Measurements from ENCODE around the gene TSEN2.

DNA sequence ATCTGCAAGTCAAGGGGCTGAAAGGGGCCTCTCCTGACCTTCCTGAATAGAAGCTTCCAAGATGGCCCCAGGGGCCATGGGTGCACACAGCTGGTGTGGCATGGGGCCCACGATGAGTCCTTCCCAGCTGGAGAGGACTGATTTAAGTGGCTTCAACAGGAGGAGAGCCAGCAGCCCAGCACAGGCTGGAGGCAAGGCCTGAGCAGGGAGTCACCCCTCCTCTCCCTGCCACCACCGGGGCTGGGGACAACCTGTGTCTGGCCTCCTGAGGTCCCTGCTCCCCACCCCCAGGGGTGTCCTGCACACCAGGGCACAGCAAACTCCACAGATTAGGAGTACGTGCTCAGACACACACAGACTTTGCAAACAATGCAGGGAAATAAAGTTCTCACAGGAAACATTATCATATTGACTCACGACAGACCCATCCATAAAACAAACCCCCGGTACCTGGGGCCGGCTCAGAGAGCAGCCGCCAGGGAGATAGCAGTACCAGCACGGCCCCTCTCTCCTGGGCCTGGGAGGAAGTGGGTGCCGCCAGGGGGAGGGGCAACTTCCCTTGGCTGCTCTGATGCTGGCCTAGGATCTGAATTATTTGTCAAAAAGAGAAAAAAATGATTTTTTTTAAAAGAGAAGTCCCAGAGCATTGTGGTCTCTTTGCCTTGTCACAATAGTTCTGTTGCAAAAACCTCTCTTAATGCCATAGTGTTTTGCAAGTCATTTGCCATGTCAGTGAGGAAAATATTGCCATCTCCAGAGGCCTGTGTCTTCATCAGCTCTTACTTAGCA is 21.9 kb upstream of the TSEN2 start:
- TF ChIP-seq, protein P1, sequence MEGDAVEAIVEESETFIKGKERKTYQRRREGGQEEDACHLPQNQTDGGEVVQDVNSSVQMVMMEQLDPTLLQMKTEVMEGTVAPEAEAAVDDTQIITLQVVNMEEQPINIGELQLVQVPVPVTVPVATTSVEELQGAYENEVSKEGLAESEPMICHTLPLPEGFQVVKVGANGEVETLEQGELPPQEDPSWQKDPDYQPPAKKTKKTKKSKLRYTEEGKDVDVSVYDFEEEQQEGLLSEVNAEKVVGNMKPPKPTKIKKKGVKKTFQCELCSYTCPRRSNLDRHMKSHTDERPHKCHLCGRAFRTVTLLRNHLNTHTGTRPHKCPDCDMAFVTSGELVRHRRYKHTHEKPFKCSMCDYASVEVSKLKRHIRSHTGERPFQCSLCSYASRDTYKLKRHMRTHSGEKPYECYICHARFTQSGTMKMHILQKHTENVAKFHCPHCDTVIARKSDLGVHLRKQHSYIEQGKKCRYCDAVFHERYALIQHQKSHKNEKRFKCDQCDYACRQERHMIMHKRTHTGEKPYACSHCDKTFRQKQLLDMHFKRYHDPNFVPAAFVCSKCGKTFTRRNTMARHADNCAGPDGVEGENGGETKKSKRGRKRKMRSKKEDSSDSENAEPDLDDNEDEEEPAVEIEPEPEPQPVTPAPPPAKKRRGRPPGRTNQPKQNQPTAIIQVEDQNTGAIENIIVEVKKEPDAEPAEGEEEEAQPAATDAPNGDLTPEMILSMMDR (IDR thresholded peaks at IDR 0.05), result no peak
- TF ChIP-seq POLR2A (IDR thresholded peaks at IDR 0.05) (no peak), POLR2AphosphoS5 (IDR thresholded peaks at IDR 0.05) (no peak), EP300 (IDR thresholded peaks at IDR 0.05) (no peak)
